OCI-LY7 (cell line): ENCODE results near the gene NRROS. TPM values are rescaled to one million over a fixed set of nuclear protein-coding genes. Genes with fewer than 3 reads are reported as not detected.

Source experiments
- BruUV-seq: library from RNA; stranded (reverse); fragments of 400-500 nt; replicated peaks from 2 replicates; lab custom pipeline; 2021; lab: Mats Ljungman, UMichigan
- CTCF ChIA-PET: fragments of 300-600 bp; sonication (Branson Sonifier 250); formaldehyde crosslinking; loops from one replicate; lab custom pipeline; 2022; ENCODE audit warnings: antibody characterized with exemption; ENCODE audit not compliant: unreplicated experiment; lab: Charles Lee
- POLR2A ChIA-PET: fragments of 300-600 bp; sonication (Branson Sonifier 250); formaldehyde crosslinking; loops from one replicate; lab custom pipeline; 2022; ENCODE audit warnings: antibody characterized with exemption; lab: Charles Lee
- DNase-seq: peaks from one replicate; pipeline ENCODE4 v3.0.0-alpha.2; 2015; ENCODE audit warnings: low spot score
- H2AFZ ChIP-seq: fragments of 200-600 bp; sonication (generic), shearing (Covaris generic); 2 replicates; pipeline ENCODE4 v1.6.1; 2014; ENCODE audit warnings: mild to moderate bottlenecking, antibody characterized with exemption, low read length, moderate library complexity
- H3K27ac ChIP-seq: fragments of 200-600 bp; sonication (generic); 2 replicates; pipeline ENCODE4 v1.5.1; 2014; ENCODE audit warnings: mixed run types, low read depth, mild to moderate bottlenecking, moderate library complexity, low read length, inconsistent platforms; ENCODE audit not compliant: poor library complexity, severe bottlenecking
- H3K36me3 ChIP-seq: fragments of 200-600 bp; sonication (generic); 2 replicates; pipeline ENCODE4 v1.6.1; 2014; ENCODE audit warnings: mild to moderate bottlenecking, antibody characterized with exemption, low read length, moderate library complexity, mixed read lengths; ENCODE audit not compliant: insufficient read depth
- H3K4me1 ChIP-seq: fragments of 200-600 bp; sonication (generic); 2 replicates; pipeline ENCODE4 v1.5.1; 2014; ENCODE audit warnings: mild to moderate bottlenecking, low read length; ENCODE audit not compliant: insufficient read depth, poor library complexity, severe bottlenecking
- H3K4me2 ChIP-seq: fragments of 200-600 bp; sonication (generic); 2 replicates; pipeline ENCODE4 v1.6.1; 2014; ENCODE audit warnings: mild to moderate bottlenecking, low read length
- H3K4me3 ChIP-seq: fragments of 200-600 bp; sonication (generic); 2 replicates; pipeline ENCODE4 v1.5.1; 2014; ENCODE audit warnings: mild to moderate bottlenecking, low read depth, low read length; ENCODE audit not compliant: poor library complexity, severe bottlenecking
- H3K79me2 ChIP-seq: fragments of 200-600 bp; sonication (generic); 2 replicates; pipeline ENCODE4 v1.6.1; 2016; ENCODE audit warnings: low read depth, mild to moderate bottlenecking, low read length, moderate library complexity, mixed read lengths; ENCODE audit not compliant: insufficient read depth
- H3K9me2 ChIP-seq: fragments of 200-600 bp; sonication (generic); 2 replicates; pipeline ENCODE4 v1.6.1; 2016; ENCODE audit warnings: mild to moderate bottlenecking, low read length, mixed read lengths; ENCODE audit not compliant: insufficient read depth
- H3K9me3 ChIP-seq: fragments of 200-600 bp; sonication (generic); 2 replicates; pipeline ENCODE4 v1.6.1; 2014; ENCODE audit warnings: mild to moderate bottlenecking, mixed run types, low read length, mixed read lengths
- H4K20me1 ChIP-seq: fragments of 200-600 bp; sonication (generic); 2 replicates; pipeline ENCODE4 v1.6.1; 2014; ENCODE audit warnings: mild to moderate bottlenecking, antibody characterized with exemption, low read length, moderate library complexity, mixed read lengths; ENCODE audit not compliant: insufficient read depth
- EZH2phosphoT487 ChIP-seq: fragments of 200-600 bp; sonication (generic); IDR thresholded peaks from 2 replicates; pipeline ENCODE4 v1.6.1; 2018; ENCODE audit warnings: low read depth, borderline replicate concordance, mild to moderate bottlenecking, mixed run types, antibody characterized with exemption, low read length, moderate library complexity, mixed read lengths
- intact Hi-C: fragments of 100-400 bp; cut with micrococcal nuclease; formaldehyde crosslinking; loops from one replicate; pipeline ENCODE4 v1.10.0; 2022; ENCODE audit not compliant: unreplicated experiment
- total RNA-seq, 2 experiments: library from RNA; depleted of rRNA in 1 of 2; stranded (reverse); fragments of >200 nt in 1 of 2; shearing (Covaris generic) in 1 of 2; gene quantifications; 2 replicates each; pipeline ENCODE4 v1.2.3, GENCODE V29; 2014 to 2022
- TF ChIP-seq, protein P1 (sequence below): fragments of 200-600 bp; sonication (generic); conservative IDR thresholded peaks from 2 replicates; pipeline ENCODE4 v1.5.1; 2014; ENCODE audit warnings: mild to moderate bottlenecking, antibody characterized with exemption, low read length, moderate library complexity, mixed read lengths

The NRROS gene
- total RNA-seq, 2 experiments from 2014 or later: 1.1 to 3.8 TPM

DNA sequence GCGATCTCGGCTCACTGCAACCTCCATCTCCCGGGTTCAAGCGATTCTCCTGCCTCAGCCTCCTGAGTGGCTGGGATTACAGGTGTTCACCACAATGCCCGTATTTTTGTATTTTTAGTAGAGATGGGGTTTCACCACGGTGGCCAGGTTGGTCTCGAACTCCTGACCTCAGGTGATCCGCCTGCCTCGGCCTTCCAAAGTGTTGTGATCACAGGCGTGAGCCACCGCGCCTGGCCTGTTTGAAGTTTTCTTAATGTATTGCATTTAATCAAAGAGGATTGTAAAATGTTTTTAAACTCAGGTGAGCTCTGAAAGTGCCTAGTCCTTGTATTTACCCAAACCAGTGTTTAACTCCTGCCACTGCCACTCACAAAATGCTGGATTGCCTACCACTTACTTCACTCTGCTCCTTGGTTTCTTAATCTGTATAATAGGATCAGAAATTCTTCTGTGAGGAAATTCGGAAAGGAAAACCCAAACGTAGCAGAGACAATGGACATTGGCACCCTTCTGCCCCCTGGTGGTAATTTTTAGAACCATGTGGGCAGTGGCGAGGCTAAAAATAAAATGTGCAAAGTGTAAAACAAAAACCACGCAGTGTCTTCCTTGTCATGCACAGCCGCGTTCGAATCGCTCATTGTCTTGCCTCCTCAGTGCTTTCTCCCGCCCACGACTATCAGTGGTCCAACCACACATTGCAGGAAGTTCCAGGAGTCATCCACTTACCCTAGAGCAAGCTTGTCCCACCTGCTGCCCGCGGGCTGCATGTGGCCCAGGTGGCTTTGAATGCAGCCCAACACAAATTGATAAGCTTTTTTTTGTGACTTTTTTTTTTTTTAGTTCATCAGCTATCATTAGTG, 45.3 kb downstream of the NRROS start:
- CTCF ChIA-PET: interaction anchor here (0.6 to 1.9 kb wide), 6 partner anchors 25 to 78 kb away, joined by 3 to 13 read pairs (median 6); no protein-coding TSS in a partner anchor
- H3K9me3 ChIP-seq: no peaks in the 10 kb centered on the region
- peak overlapping the region; percentile 18 for H3K4me3 ChIP-seq
- H3K4me2 ChIP-seq: peak overlapping the region; percentile 60
- POLR2A ChIA-PET: interaction anchor here (0.5 to 1.6 kb wide), 6 partner anchors 53 to 161 kb away, joined by 3 to 6 read pairs (median 3); no protein-coding TSS in a partner anchor
- no peaks in the 10 kb centered on the region for H3K79me2 ChIP-seq
- H3K9me2 ChIP-seq: no peaks in the 10 kb centered on the region
- no peaks in the 10 kb centered on the region for H3K36me3 ChIP-seq
- DNase-seq: peak; percentile 80
- no peak overlapping the region for H3K27ac ChIP-seq
- BruUV-seq: no TSS peak
- peak overlapping the region; percentile 84 for H2AFZ ChIP-seq
- TF ChIP-seq, protein P1, sequence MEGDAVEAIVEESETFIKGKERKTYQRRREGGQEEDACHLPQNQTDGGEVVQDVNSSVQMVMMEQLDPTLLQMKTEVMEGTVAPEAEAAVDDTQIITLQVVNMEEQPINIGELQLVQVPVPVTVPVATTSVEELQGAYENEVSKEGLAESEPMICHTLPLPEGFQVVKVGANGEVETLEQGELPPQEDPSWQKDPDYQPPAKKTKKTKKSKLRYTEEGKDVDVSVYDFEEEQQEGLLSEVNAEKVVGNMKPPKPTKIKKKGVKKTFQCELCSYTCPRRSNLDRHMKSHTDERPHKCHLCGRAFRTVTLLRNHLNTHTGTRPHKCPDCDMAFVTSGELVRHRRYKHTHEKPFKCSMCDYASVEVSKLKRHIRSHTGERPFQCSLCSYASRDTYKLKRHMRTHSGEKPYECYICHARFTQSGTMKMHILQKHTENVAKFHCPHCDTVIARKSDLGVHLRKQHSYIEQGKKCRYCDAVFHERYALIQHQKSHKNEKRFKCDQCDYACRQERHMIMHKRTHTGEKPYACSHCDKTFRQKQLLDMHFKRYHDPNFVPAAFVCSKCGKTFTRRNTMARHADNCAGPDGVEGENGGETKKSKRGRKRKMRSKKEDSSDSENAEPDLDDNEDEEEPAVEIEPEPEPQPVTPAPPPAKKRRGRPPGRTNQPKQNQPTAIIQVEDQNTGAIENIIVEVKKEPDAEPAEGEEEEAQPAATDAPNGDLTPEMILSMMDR: peak; percentile 96
- no peak for TF ChIP-seq EZH2phosphoT487
- intact Hi-C loops: loop anchor here (1.0 to 2.0 kb wide), 3 partner anchors 52 to 80 kb away; no protein-coding TSS in a partner anchor
- H4K20me1 ChIP-seq: no peaks in the 10 kb centered on the region
- peaks cover 10% of the 10 kb centered on the region for H3K4me1 ChIP-seq

DNA sequence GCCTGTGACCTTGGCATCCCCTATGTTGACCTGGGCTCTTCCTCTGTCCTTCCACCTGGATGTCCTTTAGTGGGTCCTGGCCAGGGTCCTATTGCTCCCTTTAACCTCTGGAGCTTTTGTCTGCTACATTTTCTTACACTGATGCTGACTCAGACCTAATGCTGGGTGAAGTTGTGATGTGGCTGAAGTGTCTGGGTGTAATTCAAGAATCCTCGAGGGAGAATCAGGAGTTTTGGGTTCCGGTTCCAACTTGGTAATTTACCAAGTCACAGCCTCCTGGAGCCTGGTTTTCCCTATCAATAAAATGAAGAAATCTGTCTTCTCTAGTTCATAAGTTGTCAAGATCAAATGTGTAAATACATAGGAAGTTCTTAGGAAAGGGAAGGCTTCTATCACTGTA, 46.9 kb downstream of the NRROS start:
- Histone ChIP-seq H4K20me1 (no peaks in the 10 kb centered on the region), H3K4me3 (no peak overlapping the region), H3K4me1 (peaks cover 10% of the 10 kb centered on the region), H3K79me2 (no peaks in the 10 kb centered on the region), H3K9me3 (no peaks in the 10 kb centered on the region), H3K4me2 (no peak overlapping the region), H3K27ac (no peak overlapping the region), H3K9me2 (no peaks in the 10 kb centered on the region), H2AFZ (no peak overlapping the region), H3K36me3 (no peaks in the 10 kb centered on the region)
- ChIA-PET CTCF (interaction anchor here (1.9 kb wide), 1 partner anchor 77 kb away, joined by 13 read pairs; no protein-coding TSS in a partner anchor), POLR2A (no interaction called here)
- no peak for DNase-seq
- intact Hi-C loops: no loop called here
- BruUV-seq: no TSS peak
- no peak for TF ChIP-seq EZH2phosphoT487
- TF ChIP-seq, protein P1: no peak

DNA sequence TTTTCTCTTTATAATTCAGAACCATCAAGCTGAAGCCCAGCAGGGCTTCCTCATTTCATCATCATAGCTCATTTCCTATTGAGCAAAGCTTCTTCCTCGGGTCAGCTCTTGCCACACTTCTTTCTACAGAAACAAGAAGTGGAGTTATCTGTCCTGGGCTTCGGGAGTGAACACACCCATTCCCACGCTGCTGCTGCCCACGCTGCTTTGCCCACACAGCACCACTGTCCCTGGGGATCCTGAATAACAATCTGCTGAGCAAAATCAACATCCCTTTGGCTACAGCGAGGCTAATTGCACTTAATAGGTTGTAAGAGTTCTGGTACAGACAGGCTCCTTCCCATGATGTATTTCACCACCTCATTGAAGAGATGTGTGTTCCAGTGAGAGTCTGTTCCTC, 48.9 kb downstream of the NRROS start:
- BruUV-seq: no TSS peak
- no peak for TF ChIP-seq EZH2phosphoT487
- TF ChIP-seq, protein P1: no peak
- no peak overlapping the region for H3K4me2 ChIP-seq

More for the DNA sequence above, 48.9 kb downstream of the NRROS start:
- no peak for DNase-seq
- no peaks in the 10 kb centered on the region for H3K9me2 ChIP-seq
- H4K20me1 ChIP-seq: no peaks in the 10 kb centered on the region
- peaks cover 10% of the 10 kb centered on the region for H3K4me1 ChIP-seq
- no peak overlapping the region for H3K4me3 ChIP-seq
- no peaks in the 10 kb centered on the region for H3K9me3 ChIP-seq
- ChIA-PET POLR2A (interaction anchor here (0.8 to 1.8 kb wide), 3 partner anchors 18 to 81 kb away, joined by 3 read pairs; no protein-coding TSS in a partner anchor), CTCF (no interaction called here)
- no peaks in the 10 kb centered on the region for H3K79me2 ChIP-seq
- H3K27ac ChIP-seq: no peak overlapping the region
- H2AFZ ChIP-seq: no peak overlapping the region
- intact Hi-C loops: no loop called here
- no peaks in the 10 kb centered on the region for H3K36me3 ChIP-seq
